T-helper 22 cell (primary cell): Measurements from ENCODE around the gene PERCC1.

Source experiments
- DNase-seq: peaks from one replicate; pipeline ENCODE4 v3.0.0-alpha.2; 2020; ENCODE audit warnings: low read depth

The PERCC1 gene

GRCh38 chr16:1450218-1450617 lies 19.3 kb downstream of the PERCC1 start:
- DNase-seq, result no peak

GRCh38 chr16:1450841-1451240 lies 20.0 kb downstream of the PERCC1 start:
- DNase-seq, result no peak

GRCh38 chr16:1451702-1452392 lies 21.0 kb downstream of the PERCC1 start:
- no peak for DNase-seq

GRCh38 chr16:1452530-1452929 lies 21.7 kb downstream of the PERCC1 start:
- DNase-seq, result no peak

GRCh38 chr16:1453316-1453715 lies 22.4 kb downstream of the PERCC1 start:
- no peak for DNase-seq

GRCh38 chr16:1454561-1454960 lies 23.7 kb downstream of the PERCC1 start:
- no peak for DNase-seq

- no peak for DNase-seq
Measured at GRCh38 chr16:1455190-1456171, 24.6 kb downstream of the PERCC1 start.

GRCh38 chr16:1456951-1457350 lies 26.1 kb downstream of the PERCC1 start:
- DNase-seq, result no peak

- DNase-seq, result no peak
Measured at GRCh38 chr16:1457489-1458245, 26.8 kb downstream of the PERCC1 start.

- DNase-seq, result no peak
Measured at GRCh38 chr16:1458336-1458976, 27.6 kb downstream of the PERCC1 start.

- no peak for DNase-seq
Measured at GRCh38 chr16:1458977-1459341, 28.1 kb downstream of the PERCC1 start.

- no peak for DNase-seq
Measured at GRCh38 chr16:1459967-1460366, 29.1 kb downstream of the PERCC1 start.

GRCh38 chr16:1460602-1461138 lies 29.8 kb downstream of the PERCC1 start:
- DNase-seq, result no peak

GRCh38 chr16:1461146-1461545 lies 30.3 kb downstream of the PERCC1 start:
- no peak for DNase-seq

GRCh38 chr16:1464196-1464893 lies 33.5 kb downstream of the PERCC1 start:
- DNase-seq, result no peak

GRCh38 chr16:1464894-1465566 lies 34.2 kb downstream of the PERCC1 start:
- DNase-seq, result no peak

GRCh38 chr16:1465567-1465915 lies 34.7 kb downstream of the PERCC1 start:
- no peak for DNase-seq

- DNase-seq, result no peak
Measured at GRCh38 chr16:1466054-1466453, 35.2 kb downstream of the PERCC1 start.

- DNase-seq, result no peak
Measured at GRCh38 chr16:1466968-1467521, 36.2 kb downstream of the PERCC1 start.

GRCh38 chr16:1468426-1468810 lies 37.5 kb downstream of the PERCC1 start:
- DNase-seq, result no peak
